GM23338 (cell line): ENCODE measurements around the gene KCNIP1. TPM values are rescaled to one million over a fixed set of nuclear protein-coding genes. Genes with fewer than 3 reads are reported as not detected.

Experiments used
- ATAC-seq: fragments of 200-7000 bp; cut with Tn5 transposase; 3 replicates; pipeline ENCODE4 v1.9.1; 2020
- DNase-seq: peaks from one replicate; pipeline ENCODE4 v3.0.0-alpha.2; 2015; ENCODE audit warnings: low spot score
- H2AFZ ChIP-seq: fragments of 200-600 bp; sonication (generic); 2 replicates; pipeline ENCODE4 v1.8.0; 2016; ENCODE audit warnings: antibody characterized with exemption, mild to moderate bottlenecking, moderate library complexity
- H3F3A ChIP-seq: fragments of 200-600 bp; sonication (generic); replicated peaks from 2 replicates; pipeline ENCODE4 v1.8.0; 2017; ENCODE audit warnings: antibody characterized with exemption, mixed run types, low read depth
- H3K27ac ChIP-seq: fragments of 200-600 bp; sonication (generic); 2 replicates; pipeline ENCODE4 v1.6.1; 2016; ENCODE audit warnings: low read depth
- H3K27me3 ChIP-seq: fragments of 200-600 bp; sonication (generic); 2 replicates; pipeline ENCODE4 v1.8.0; 2016; ENCODE audit warnings: mild to moderate bottlenecking, mixed run types, moderate library complexity; ENCODE audit not compliant: insufficient read depth
- H3K36me3 ChIP-seq: fragments of 200-600 bp; sonication (generic); 2 replicates; pipeline ENCODE4 v1.8.0; 2016; ENCODE audit warnings: mild to moderate bottlenecking; ENCODE audit not compliant: insufficient read depth
- H3K4me1 ChIP-seq: fragments of 200-600 bp; sonication (generic); 2 replicates; pipeline ENCODE4 v1.8.0; 2016; ENCODE audit warnings: mild to moderate bottlenecking, moderate library complexity; ENCODE audit not compliant: insufficient read depth
- H3K4me2 ChIP-seq: fragments of 200-600 bp; sonication (generic); 2 replicates; pipeline ENCODE4 v1.7.1; 2017; ENCODE audit warnings: mixed run types
- H3K4me3 ChIP-seq: fragments of 200-600 bp; sonication (generic); 2 replicates; pipeline ENCODE4 v1.6.1; 2016; ENCODE audit warnings: mixed run types
- H3K79me2 ChIP-seq: fragments of 200-600 bp; sonication (generic); replicated peaks from 2 replicates; pipeline ENCODE4 v1.8.0; 2017; ENCODE audit warnings: mild to moderate bottlenecking; ENCODE audit not compliant: insufficient read depth
- H3K9me2 ChIP-seq: fragments of 200-600 bp; sonication (generic); 2 replicates; pipeline ENCODE4 v1.8.0; 2017; ENCODE audit not compliant: insufficient read depth
- H4K20me1 ChIP-seq: fragments of 200-600 bp; sonication (generic); replicated peaks from 2 replicates; pipeline ENCODE4 v1.8.0; 2017; ENCODE audit warnings: mild to moderate bottlenecking; ENCODE audit not compliant: insufficient read depth
- H3K27ac Mint-ChIP-seq: 2 replicates; pipeline ENCODE4 v1.8.0; 2020; ENCODE audit warnings: inconsistent platforms, mild to moderate bottlenecking, moderate library complexity, mixed read lengths
- H3K27me3 Mint-ChIP-seq: 3 replicates; pipeline ENCODE4 v1.8.0; 2022; ENCODE audit warnings: low read depth, mild to moderate bottlenecking, moderate library complexity, mixed read lengths, inconsistent platforms; ENCODE audit not compliant: insufficient read depth, poor library complexity
- H3K36me3 Mint-ChIP-seq: 3 replicates; pipeline ENCODE4 v1.8.0; 2021; ENCODE audit warnings: low read depth, mild to moderate bottlenecking, inconsistent platforms, moderate library complexity, mixed read lengths
- H3K4me1 Mint-ChIP-seq: 3 replicates; pipeline ENCODE4 v1.8.0; 2020; ENCODE audit warnings: mild to moderate bottlenecking, inconsistent platforms, mixed read lengths
- H3K4me3 Mint-ChIP-seq: 3 replicates; pipeline ENCODE4 v1.8.0; 2021; ENCODE audit warnings: moderate library complexity, mild to moderate bottlenecking, inconsistent platforms, mixed read lengths
- H3K9me3 Mint-ChIP-seq: 3 replicates; pipeline ENCODE4 v1.8.0; 2020; ENCODE audit warnings: moderate library complexity, mild to moderate bottlenecking, inconsistent platforms, mixed read lengths
- CREB1 ChIP-seq: fragments of 250-450 bp; sonication (Bioruptor Pico); IDR thresholded peaks from 2 replicates; pipeline ENCODE4 v1.5.0; 2020; ENCODE audit warnings: low read depth, mild to moderate bottlenecking, moderate library complexity
- CTCF ChIP-seq, 2 experiments: fragments of 200-600 bp in 1 of 2; sonication (generic) in 1 of 2; conservative IDR thresholded peaks; 2 replicates each; pipeline versions ENCODE4 v1.5.1 to v1.6.1; 2016 to 2017; ENCODE audit warnings: antibody characterized with exemption in 2 of 2, low read depth in 2 of 2, mild to moderate bottlenecking in 2 of 2, moderate library complexity in 1 of 2
- ETS1 ChIP-seq: IDR thresholded peaks from 2 replicates; pipeline ENCODE4 v1.6.1; 2016; ENCODE audit warnings: antibody characterized with exemption
- EZH2 ChIP-seq: fragments of 200-600 bp; sonication (generic); IDR thresholded peaks from one replicate; pipeline ENCODE4 v1.8.0; 2017; ENCODE audit warnings: antibody characterized with exemption, mild to moderate bottlenecking, low read depth; ENCODE audit not compliant: unreplicated experiment
- EZH2phosphoT487 ChIP-seq: fragments of 200-600 bp; sonication (generic); IDR thresholded peaks from one replicate; pipeline ENCODE4 v1.8.1; 2018; ENCODE audit warnings: antibody characterized with exemption; ENCODE audit not compliant: unreplicated experiment
- JUNB ChIP-seq: IDR thresholded peaks from one replicate; pipeline ENCODE4 v1.6.1; 2016; ENCODE audit warnings: antibody characterized with exemption; ENCODE audit not compliant: unreplicated experiment
- NANOG ChIP-seq: IDR thresholded peaks from 2 replicates; pipeline ENCODE4 v1.6.1; 2016; ENCODE audit warnings: antibody characterized with exemption, borderline replicate concordance
- POLR2AphosphoS5 ChIP-seq: IDR thresholded peaks from 2 replicates; pipeline ENCODE4 v1.6.1; 2016; ENCODE audit warnings: antibody characterized with exemption, low read depth
- REST ChIP-seq: IDR thresholded peaks from one replicate; pipeline ENCODE4 v1.6.1; 2018; ENCODE audit warnings: antibody characterized with exemption; ENCODE audit not compliant: unreplicated experiment
- STAT1 ChIP-seq: IDR thresholded peaks from one replicate; pipeline ENCODE4 v1.6.1; 2016; ENCODE audit warnings: antibody characterized with exemption; ENCODE audit not compliant: unreplicated experiment
- ZNF114 ChIP-seq: fragments of 250-450 bp; sonication (Bioruptor Pico); IDR thresholded peaks from 2 replicates; pipeline ENCODE4 v1.5.0; 2020; ENCODE audit warnings: mild to moderate bottlenecking, moderate library complexity
- ZNF331 ChIP-seq: fragments of 250-450 bp; sonication (Bioruptor Pico); IDR thresholded peaks from 2 replicates; pipeline ENCODE4 v1.5.0; 2020; ENCODE audit warnings: low read depth, mild to moderate bottlenecking, moderate library complexity
- ZNF462 ChIP-seq: fragments of 250-450 bp; sonication (Bioruptor Pico); IDR thresholded peaks from 2 replicates; pipeline ENCODE4 v1.5.0; 2020; ENCODE audit warnings: mild to moderate bottlenecking, moderate library complexity
- polyA plus RNA-seq: library from polyadenylated mRNA; unstranded; fragments of >200 nt; fragmentation: Nextera tagmentation; extraction: Ambion mirVana; gene quantifications from 2 replicates; pipeline ENCODE4 v1.2.1, GENCODE V29; 2016
- total RNA-seq: library from RNA; depleted of rRNA; stranded (reverse); fragments of >200 nt; shearing (Covaris generic); gene quantifications from 2 replicates; pipeline ENCODE4 v1.2.3, GENCODE V29; 2014

Gene KCNIP1
- total and polyA plus RNA-seq, 2 experiments from 2014 or later, result 0.31 to 0.87 TPM

- no peak overlapping the region for H3K4me3 ChIP-seq
- H3K27me3 ChIP-seq, result no peaks in the 10 kb centered on the region
- no peak for ATAC-seq
- no peaks in the 10 kb centered on the region for H4K20me1 ChIP-seq
- Mint-ChIP-seq H3K9me3 (no peaks in the 10 kb centered on the region), H3K4me1 (peaks cover 10% of the 10 kb centered on the region), H3K27ac (no peak overlapping the region), H3K27me3 (peaks cover 6% of the 10 kb centered on the region), H3K4me3 (no peak overlapping the region), H3K36me3 (no peaks in the 10 kb centered on the region)
- TF ChIP-seq ZNF462 (no peak), EZH2 (no peak), CREB1 (no peak), ZNF114 (no peak), STAT1 (no peak), POLR2AphosphoS5 (no peak), EZH2phosphoT487 (no peak), ZNF331 (CRISPR knock-in tag) (no peak), NANOG (no peak), CTCF (conservative IDR thresholded peaks at IDR 0.05; ENCODE audit: low read depth in 2 of 2) (no peak), REST (no peak), ETS1 (no peak), JUNB (no peak)
- DNase-seq, result no peak
- H3K79me2 ChIP-seq, result no peaks in the 10 kb centered on the region
- no peaks in the 10 kb centered on the region for H3F3A ChIP-seq
- H3K4me2 ChIP-seq, result no peak overlapping the region
- H2AFZ ChIP-seq, result no peak overlapping the region
- H3K9me2 ChIP-seq, result no peaks in the 10 kb centered on the region
- no peaks in the 10 kb centered on the region for H3K4me1 ChIP-seq
- H3K27ac ChIP-seq, result no peak overlapping the region
- no peaks in the 10 kb centered on the region for H3K36me3 ChIP-seq
Observed at GRCh38 chr5:170603109-170603508, 99.3 kb downstream of the KCNIP1 start.
